GM10266 (cell line): ENCODE data around the gene SMDT1.

ENCODE experiments used
- DNase-seq: peaks from one replicate; pipeline ENCODE4 v3.0.0; 2012; ENCODE audit errors: extremely low spot score
- TF ChIP-seq, protein P1 (sequence below): IDR thresholded peaks from 2 replicates; pipeline ENCODE4 v1.5.1; 2012; ENCODE audit warnings: mild to moderate bottlenecking, low read depth; ENCODE audit not compliant: control insufficient read depth, insufficient read depth; ENCODE audit errors: missing control alignments

Gene SMDT1

GRCh38 chr22:42052765-42053164 lies 26.7 kb upstream of the SMDT1 start:
- TF ChIP-seq, protein P1, sequence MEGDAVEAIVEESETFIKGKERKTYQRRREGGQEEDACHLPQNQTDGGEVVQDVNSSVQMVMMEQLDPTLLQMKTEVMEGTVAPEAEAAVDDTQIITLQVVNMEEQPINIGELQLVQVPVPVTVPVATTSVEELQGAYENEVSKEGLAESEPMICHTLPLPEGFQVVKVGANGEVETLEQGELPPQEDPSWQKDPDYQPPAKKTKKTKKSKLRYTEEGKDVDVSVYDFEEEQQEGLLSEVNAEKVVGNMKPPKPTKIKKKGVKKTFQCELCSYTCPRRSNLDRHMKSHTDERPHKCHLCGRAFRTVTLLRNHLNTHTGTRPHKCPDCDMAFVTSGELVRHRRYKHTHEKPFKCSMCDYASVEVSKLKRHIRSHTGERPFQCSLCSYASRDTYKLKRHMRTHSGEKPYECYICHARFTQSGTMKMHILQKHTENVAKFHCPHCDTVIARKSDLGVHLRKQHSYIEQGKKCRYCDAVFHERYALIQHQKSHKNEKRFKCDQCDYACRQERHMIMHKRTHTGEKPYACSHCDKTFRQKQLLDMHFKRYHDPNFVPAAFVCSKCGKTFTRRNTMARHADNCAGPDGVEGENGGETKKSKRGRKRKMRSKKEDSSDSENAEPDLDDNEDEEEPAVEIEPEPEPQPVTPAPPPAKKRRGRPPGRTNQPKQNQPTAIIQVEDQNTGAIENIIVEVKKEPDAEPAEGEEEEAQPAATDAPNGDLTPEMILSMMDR: no peak

DNA sequence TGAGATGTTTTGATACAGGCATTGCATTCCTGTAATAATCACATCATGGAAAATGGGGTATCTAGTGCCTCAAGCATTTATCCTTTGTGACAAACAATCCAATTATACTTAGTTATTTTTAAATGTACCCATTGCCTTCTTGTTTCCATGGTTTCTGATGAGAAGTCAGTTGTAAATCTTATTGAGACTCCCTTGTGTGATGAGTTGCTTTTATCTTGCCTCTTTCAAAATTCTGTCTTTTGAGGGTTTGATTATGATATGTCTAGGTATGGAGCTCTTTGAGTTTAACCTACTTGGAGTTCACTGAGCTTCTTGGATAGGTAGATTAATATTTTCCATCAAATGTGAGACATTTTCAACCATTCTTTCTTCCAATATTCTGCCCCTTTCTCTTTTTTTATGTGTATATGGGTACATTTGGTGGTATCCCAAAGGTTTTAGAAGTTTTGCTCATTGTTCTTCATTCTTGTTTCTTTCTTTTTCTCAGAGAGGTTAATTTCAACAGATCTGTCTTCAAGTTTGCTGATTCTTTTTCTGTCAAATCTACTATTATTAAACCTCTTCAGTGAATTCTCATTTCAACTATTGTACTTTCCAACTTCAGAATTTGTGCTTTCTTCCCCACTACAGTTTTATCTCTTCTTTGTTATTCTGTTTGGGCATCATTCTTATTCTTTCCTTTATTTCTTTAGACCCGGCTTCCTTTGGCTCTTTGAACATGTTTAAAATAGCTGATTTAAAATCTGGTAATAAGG lies 22.6 kb upstream of the SMDT1 start:
- TF ChIP-seq, protein P1: no peak
- no peak for DNase-seq

More at GRCh38 chr22:42052765-42053164, 26.7 kb upstream of the SMDT1 start:
- no peak for DNase-seq

DNA sequence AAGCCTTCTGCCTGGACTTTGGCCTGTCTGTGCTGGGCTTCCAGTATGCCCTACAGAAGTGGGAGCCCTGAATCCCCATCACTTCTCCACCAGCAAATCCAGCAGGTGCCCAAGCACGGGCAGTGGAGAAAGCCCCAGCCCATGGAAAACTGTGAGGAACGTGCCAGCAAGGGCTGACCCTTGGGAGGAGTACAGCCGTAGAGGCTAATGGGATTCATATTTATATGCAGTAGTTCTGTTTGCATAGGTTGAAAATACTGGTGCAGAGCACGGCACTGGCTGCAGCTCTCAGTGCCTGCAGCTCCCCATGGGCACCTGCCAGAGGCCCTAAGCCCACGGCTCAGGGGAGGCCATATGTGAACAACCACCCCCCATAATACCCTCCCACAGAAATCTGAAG lies 19.0 kb upstream of the SMDT1 start:
- TF ChIP-seq, protein P1: no peak
- DNase-seq: no peak

DNA sequence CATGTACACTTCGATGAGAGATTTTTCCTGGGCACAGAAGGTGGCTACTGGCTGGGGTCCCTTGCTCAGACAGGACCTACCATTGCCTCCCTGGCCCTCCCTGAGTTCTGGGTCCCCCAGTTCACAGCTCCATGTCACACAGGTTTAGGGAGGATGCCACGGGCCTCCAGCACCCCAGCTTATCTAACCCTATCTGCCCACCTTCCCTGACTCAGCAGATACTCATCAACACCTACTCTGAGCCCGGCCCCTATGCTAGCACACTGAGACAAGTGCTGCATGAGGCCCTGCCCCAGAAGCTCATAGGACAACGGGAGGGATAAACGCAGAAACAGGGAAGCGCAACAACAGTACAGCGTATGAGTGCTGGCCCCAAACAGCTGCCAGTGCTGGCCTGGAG lies 18.5 kb upstream of the SMDT1 start:
- TF ChIP-seq, protein P1: no peak
- no peak for DNase-seq

DNA sequence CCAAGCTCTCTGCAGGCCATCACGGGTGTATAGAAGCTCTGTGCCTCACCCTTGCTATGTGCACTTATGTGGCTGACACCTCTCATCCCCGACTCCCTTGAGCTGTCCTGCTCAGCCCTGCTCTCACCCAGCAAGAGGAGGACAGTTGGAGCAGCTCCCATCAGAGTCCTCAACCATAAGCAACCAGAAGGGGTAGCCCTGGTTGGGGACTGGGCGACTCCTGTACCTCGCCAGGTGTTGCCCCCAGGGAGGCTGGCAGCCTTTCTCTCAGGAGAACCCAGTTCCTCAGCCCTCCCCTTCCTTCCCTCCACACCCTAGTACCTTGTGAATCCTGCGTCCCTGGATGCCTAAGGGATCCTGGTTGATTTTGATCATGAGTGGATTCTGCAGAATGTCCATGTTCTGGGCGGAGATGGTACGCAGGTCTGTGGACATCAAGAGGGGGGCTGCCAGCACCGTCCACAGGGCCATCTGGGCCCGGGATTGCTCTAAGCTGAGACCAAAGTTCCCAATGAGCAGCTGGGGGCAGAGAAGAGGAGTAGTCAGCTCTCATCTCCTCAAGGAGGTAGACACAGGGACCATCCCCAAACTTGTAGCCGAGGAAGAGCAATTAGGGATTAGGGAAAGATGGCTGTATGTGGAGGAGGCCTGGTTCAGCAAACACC lies 16.9 kb upstream of the SMDT1 start:
- DNase-seq: no peak
- TF ChIP-seq, protein P1: no peak

DNA sequence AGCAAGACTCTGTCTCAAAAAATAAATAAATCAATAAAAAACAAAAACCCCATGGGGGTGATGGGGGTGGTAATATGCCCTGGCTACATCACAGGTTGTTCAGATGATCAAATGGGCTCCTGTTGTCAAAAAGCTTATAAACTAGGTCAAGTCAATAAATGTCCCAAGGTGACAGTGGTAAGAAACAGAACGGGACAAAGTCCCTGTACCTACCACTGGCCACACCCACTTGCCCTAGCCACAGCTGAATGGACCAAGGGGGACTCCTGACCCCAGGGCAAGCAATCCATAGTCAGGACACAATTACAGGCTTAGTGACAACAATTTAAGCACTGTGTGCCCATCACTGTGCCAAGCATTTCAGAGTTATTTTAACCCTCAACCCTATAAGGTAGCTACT lies 14.9 kb upstream of the SMDT1 start:
- no peak for DNase-seq
- TF ChIP-seq, protein P1: no peak

DNA sequence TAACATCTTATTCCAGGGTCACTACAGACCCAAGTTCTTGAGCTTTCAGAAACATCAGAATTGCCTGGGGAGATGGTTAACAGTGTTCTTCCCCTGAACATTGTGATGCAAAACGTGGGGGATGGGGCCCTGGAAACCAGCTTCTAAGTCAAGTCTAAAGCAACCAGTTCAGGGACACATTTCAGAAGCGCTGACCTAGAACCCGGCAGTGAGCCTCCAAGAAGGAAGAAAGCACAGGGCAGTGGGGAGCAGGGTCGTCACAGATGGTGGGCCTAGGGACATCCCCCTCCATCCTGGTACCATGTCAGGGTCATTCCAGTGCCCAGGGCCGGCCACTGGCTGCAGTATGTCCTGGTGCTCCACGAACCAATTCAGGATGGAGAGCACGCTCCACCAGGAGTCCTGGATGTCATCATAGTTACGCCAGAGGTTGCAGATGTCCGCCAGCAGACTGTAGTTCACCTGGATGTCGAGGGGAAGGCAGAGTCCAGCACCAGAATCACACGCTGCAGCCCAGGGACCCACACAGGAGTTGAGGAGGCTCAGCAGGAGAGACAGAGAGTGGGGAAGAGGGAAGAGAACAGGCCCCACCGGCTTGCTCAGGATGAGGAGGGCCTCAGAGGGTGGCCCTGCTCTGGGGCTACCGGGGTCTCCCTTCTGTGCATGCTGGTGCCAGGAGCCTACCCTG lies 13.9 kb upstream of the SMDT1 start:
- DNase-seq: no peak
- TF ChIP-seq, protein P1: no peak
